Spleen (tissue), 11 donors: ENCODE data around the gene MEST. TPM values are rescaled to one million over a fixed set of nuclear protein-coding genes. Genes with fewer than 3 reads are reported as not detected.

Source experiments
- DNase-seq: peaks from one replicate; pipeline ENCODE4 v3.0.0-alpha.2; 2020
- H3K27ac ChIP-seq, 8 donors: fragments of 200-600 bp; sonication (generic) in 7 of 8; 1 replicate in 4 of 8; 2 replicates in 4 of 8; pipeline versions ENCODE4 v1.5.0 to v1.8.0; 2016 to 2021; ENCODE audit warnings: inconsistent platforms in 4 of 8, mild to moderate bottlenecking in 4 of 8, moderate library complexity in 1 of 8
- H3K27me3 ChIP-seq, 7 donors: fragments of 200-600 bp; sonication (generic) in 6 of 7; replicated peaks in 1 of 7; 1 replicate in 4 of 7; 2 replicates in 3 of 7; pipeline versions ENCODE4 v1.5.0 to v1.8.0; 2016 to 2021; ENCODE audit warnings: inconsistent platforms in 3 of 7, mild to moderate bottlenecking in 1 of 7
- H3K36me3 ChIP-seq, 6 donors: fragments of 200-600 bp; sonication (generic) in 5 of 6; 1 replicate in 4 of 6; 2 replicates in 2 of 6; pipeline versions ENCODE4 v1.5.0 to v1.8.0; 2016 to 2021; ENCODE audit warnings: inconsistent platforms in 2 of 6
- H3K4me1 ChIP-seq, 6 donors: fragments of 200-600 bp; sonication (generic) in 5 of 6; 1 replicate in 3 of 6; 2 replicates in 3 of 6; pipeline versions ENCODE4 v1.5.0 to v1.8.0; 2016 to 2021; ENCODE audit warnings: inconsistent platforms in 3 of 6
- H3K4me3 ChIP-seq, 8 donors: fragments of 200-600 bp; sonication (generic) in 7 of 8; 1 replicate in 4 of 8; 2 replicates in 4 of 8; pipeline versions ENCODE4 v1.5.0 to v1.8.0; 2016 to 2021; ENCODE audit warnings: inconsistent platforms in 4 of 8, mild to moderate bottlenecking in 4 of 8, moderate library complexity in 2 of 8
- H3K9me3 ChIP-seq, 8 donors: fragments of 200-600 bp; sonication (generic) in 7 of 8; 1 replicate in 4 of 8; 2 replicates in 4 of 8; pipeline versions ENCODE4 v1.5.0 to v1.8.0; 2016 to 2021; ENCODE audit warnings: inconsistent platforms in 4 of 8
- POLR2A ChIP-seq, 3 donors: fragments of 450-650 bp; IDR thresholded peaks; one replicate each; pipeline ENCODE4 v1.5.1; 2017; ENCODE audit warnings: antibody characterized with exemption in 3 of 3, mild to moderate bottlenecking in 1 of 3
- POLR2AphosphoS5 ChIP-seq, 3 donors: sonication (generic); formaldehyde crosslinking; IDR thresholded peaks; one replicate each; pipeline ENCODE4 v1.5.1; 2017; ENCODE audit warnings: antibody characterized with exemption in 3 of 3
- WGBS, 5 donors: extraction: QIAGEN DNeasy Blood & Tissue Kit in 3 of 5; methylation state at CpG; one replicate each; pipeline versions ENCODE4 v1.1.5 to v1.1.7; 2013 to 2018; 5-methylcytosine and 5-hydroxymethylcytosine counted together
- intact Hi-C: fragments of 100-400 bp; cut with DNase I; formaldehyde crosslinking; loops from one replicate; pipeline ENCODE4 v1.15.0; 2023; ENCODE audit warnings: low total_unique reads
- polyA plus RNA-seq, 3 donors: library from polyadenylated mRNA; stranded (reverse); fragments of 200-250 nt; gene quantifications; one replicate each; pipeline ENCODE4 v1.2.1, GENCODE V29; 2013
- total RNA-seq, 7 donors: library from RNA; depleted of rRNA in 3 of 7; stranded (reverse); fragments of >200 nt in 3 of 7; fragmentation: NEBNext Ultra II Directional in 4 of 7; extraction: Animal tissue kit (Norgen Biotek cat#: 25700) in 4 of 7; gene quantifications; one replicate each; pipeline versions ENCODE4 v1.1.0 to v1.2.1, GENCODE V29; 2016 to 2021
- TF ChIP-seq, protein P1 (sequence below), 11 experiments: fragments of 200-600 bp in 7 of 11; fragments of 450-650 bp in 4 of 11; sonication (generic) in 4 of 11; IDR thresholded peaks in 8 of 11; conservative IDR thresholded peaks in 3 of 11; 1 replicate in 7 of 11; 2 replicates in 4 of 11; pipeline versions ENCODE4 v1.4.0 to v1.8.0; 2016 to 2021; ENCODE audit warnings: antibody characterized with exemption in 11 of 11, inconsistent platforms in 4 of 11, mild to moderate bottlenecking in 1 of 11
- donor health status: healthy with polysubstance abuse.
- donor health status: DM: no; HTN: no; CAD: no; lungs with moderate emphysema.
- donor health status: DM: no; HTN: no; CAD: no.
- donor health status: Bipolar disorder and iron deficiency.
- donor health status: healthy.
- donor health status: DM: no; HTN: no; CAD: no.
- donor health status: DM: yes; HTN: yes; CAD: no.

The MEST gene
- total and polyA plus RNA-seq, 10 donors = 11.2 to 198 (median 98.2) TPM

DNA sequence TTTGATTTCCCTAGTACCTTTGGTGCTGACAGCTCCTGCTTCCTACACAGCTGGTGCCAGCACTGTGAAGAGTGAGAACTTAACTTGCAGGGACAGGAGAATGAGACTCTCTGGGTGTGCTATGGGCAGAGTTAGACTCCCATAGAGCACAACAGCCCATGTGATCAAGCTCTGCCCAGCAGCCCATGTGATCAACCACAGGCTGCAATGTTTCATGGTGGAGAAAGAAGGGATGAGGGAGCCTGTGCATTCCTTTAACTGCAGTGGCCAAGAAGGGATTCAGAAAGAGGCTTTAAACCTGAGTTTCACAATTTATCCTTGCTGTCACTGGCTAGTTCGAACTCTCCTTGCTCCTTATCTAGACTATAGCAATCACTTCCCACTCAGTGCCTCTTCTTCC is 10.0 kb upstream of the MEST start:
- Histone ChIP-seq H3K4me1 (peaks cover 0 to 16% (median 12%) of the 10 kb centered on the region in 6 donors), H3K4me3 (no peak overlapping the region), H3K27me3 (peaks cover 0 to 19% (median 0%) of the 10 kb centered on the region in 7 donors), H3K36me3 (no peaks in the 10 kb centered on the region), H3K27ac (no peak overlapping the region), H3K9me3 (peaks cover 0 to 14% (median 7%) of the 10 kb centered on the region in 8 donors)
- TF ChIP-seq, protein P1, sequence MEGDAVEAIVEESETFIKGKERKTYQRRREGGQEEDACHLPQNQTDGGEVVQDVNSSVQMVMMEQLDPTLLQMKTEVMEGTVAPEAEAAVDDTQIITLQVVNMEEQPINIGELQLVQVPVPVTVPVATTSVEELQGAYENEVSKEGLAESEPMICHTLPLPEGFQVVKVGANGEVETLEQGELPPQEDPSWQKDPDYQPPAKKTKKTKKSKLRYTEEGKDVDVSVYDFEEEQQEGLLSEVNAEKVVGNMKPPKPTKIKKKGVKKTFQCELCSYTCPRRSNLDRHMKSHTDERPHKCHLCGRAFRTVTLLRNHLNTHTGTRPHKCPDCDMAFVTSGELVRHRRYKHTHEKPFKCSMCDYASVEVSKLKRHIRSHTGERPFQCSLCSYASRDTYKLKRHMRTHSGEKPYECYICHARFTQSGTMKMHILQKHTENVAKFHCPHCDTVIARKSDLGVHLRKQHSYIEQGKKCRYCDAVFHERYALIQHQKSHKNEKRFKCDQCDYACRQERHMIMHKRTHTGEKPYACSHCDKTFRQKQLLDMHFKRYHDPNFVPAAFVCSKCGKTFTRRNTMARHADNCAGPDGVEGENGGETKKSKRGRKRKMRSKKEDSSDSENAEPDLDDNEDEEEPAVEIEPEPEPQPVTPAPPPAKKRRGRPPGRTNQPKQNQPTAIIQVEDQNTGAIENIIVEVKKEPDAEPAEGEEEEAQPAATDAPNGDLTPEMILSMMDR (IDR thresholded peaks at IDR 0.05 in 8 of 11, conservative IDR thresholded peaks at IDR 0.05 in 3 of 11) = no peak
- TF ChIP-seq POLR2A (IDR thresholded peaks at IDR 0.05) (no peak), POLR2AphosphoS5 (IDR thresholded peaks at IDR 0.05) (no peak)
- WGBS, 5 donors = 79 to 96% (median 88%) methylated on average over 1 of the region's 1 CpG
- DNase-seq = no peak
- intact Hi-C loops = no loop called here

DNA sequence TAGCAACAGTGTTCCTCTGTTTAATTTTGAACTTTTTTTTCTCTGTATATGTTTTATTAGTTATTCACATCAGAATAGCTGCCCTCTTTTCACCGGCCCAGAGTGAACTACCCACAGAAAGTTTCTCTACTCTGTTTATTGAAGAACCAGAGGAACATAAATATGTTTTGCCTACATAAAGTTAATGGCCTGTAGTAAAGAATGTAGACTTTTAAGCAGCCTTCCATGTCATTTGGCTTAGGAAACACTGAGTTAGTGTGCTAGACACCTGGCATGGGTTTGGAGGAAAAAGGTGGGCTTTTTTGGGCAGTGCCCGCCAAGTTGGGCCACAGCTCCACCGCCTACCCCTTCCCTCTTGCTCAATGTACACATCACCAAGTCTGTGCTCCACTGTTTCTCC is 8.9 kb upstream of the MEST start:
- TF ChIP-seq POLR2A (IDR thresholded peaks at IDR 0.05) (no peak), POLR2AphosphoS5 (IDR thresholded peaks at IDR 0.05) (no peak)
- TF ChIP-seq, protein P1 (IDR thresholded peaks at IDR 0.05 in 8 of 11, conservative IDR thresholded peaks at IDR 0.05 in 3 of 11) = no peak
- 78 to 99% (median 95%) methylated on average over 3 of the region's 3 CpGs for WGBS, 5 donors
- Histone ChIP-seq H3K27me3 (peaks cover 0 to 22% (median 0%) of the 10 kb centered on the region in 7 donors), H3K27ac (no peak overlapping the region), H3K4me3 (no peak overlapping the region), H3K4me1 (peaks cover 0 to 24% (median 14%) of the 10 kb centered on the region in 6 donors), H3K36me3 (no peaks in the 10 kb centered on the region), H3K9me3 (peaks cover 0 to 6% (median 5%) of the 10 kb centered on the region in 8 donors)
- no peak for DNase-seq
- intact Hi-C loops = no loop called here

DNA sequence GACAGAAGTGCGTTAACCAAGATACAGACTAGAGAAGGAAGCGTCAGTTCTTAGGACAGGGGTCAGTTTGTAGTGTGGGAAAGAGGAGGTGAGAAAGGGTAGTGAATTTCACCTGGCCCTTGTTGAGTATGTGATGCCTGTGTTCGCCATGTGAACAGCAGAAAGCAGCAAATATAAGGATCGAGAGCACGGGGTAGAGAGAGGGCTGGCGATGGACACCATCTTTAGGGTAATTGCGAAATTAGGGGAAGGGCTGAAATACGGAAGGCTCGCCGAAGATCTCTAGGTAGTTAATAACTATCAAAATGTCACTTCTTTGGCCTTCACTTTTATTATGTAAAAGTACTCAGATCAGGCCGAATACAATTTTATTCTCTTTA is 6.2 kb upstream of the MEST start:
- Histone ChIP-seq H3K4me3 (peak overlapping the region in 7 of 8 donors; percentile 48 to 78 (median 51)), H3K9me3 (no peaks in the 10 kb centered on the region), H3K36me3 (no peaks in the 10 kb centered on the region), H3K27ac (peak overlapping the region in 5 of 8 donors; percentile 49 to 80 (median 75)), H3K4me1 (peaks cover 3 to 46% (median 18%) of the 10 kb centered on the region in 6 donors), H3K27me3 (peaks cover 0 to 30% (median 0%) of the 10 kb centered on the region in 7 donors)
- TF ChIP-seq POLR2AphosphoS5 (IDR thresholded peaks at IDR 0.05) (no peak), POLR2A (IDR thresholded peaks at IDR 0.05) (no peak)
- TF ChIP-seq, protein P1 (IDR thresholded peaks at IDR 0.05 in 8 of 11, conservative IDR thresholded peaks at IDR 0.05 in 3 of 11) = no peak
- DNase-seq = no peak
- 67 to 73% (median 72%) methylated on average over 11 of the region's 11 CpGs for WGBS, 5 donors
- intact Hi-C loops = no loop called here

DNA sequence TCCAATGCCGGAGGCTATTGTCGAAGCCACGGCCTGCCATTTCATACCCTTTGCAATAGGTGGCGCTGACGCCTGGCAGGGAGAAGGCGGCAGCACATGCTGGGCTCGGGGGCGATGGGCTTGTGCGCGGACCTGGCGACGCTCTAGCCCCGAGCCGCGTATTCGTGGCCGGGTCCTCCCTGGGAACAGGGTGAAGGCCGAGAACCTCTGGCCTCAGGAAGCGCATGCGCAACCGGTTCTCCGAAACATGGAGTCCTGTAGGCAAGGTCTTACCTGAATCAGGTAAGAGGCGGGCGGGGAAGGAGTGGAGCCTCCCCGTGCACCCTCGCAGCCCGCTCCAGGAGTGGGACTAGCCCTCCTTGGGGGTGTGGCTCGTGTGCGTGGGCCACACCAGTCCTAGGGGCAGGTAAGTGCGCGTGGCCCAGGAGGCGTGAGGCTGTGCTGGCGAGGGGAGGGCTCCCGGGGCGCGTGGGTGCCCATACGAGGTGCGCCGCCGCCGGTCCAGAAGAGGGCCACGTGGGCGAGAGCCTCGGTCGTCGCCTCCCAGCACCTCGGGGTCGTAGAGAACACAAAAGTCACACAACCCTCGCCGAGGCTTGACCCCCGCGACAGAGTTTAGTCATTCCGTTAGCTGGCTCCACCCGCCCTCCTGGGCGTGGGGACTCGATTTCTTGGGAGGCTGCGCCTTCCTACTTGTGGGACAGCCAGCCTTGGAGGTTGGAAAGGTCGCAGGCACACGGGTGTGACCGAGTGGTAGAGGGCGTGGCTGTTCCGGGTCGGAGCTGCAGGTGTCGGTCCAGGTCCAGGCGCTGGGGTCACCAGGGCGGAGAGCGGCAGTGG is 5.6 kb upstream of the MEST start:
- Histone ChIP-seq H3K9me3 (no peaks in the 10 kb centered on the region), H3K36me3 (no peaks in the 10 kb centered on the region), H3K27ac (peak overlapping the region; percentile 41 to 80 (median 60)), H3K27me3 (peaks cover 0 to 36% (median 3%) of the 10 kb centered on the region in 7 donors), H3K4me1 (peaks cover 7 to 52% (median 24%) of the 10 kb centered on the region in 6 donors), H3K4me3 (peak overlapping the region; percentile 48 to 78 (median 50))
- TF ChIP-seq POLR2A (IDR thresholded peaks at IDR 0.05) (no peak), POLR2AphosphoS5 (IDR thresholded peaks at IDR 0.05) (peak; percentile 50 to 80 (median 74))
- TF ChIP-seq, protein P1 (IDR thresholded peaks at IDR 0.05 in 8 of 11, conservative IDR thresholded peaks at IDR 0.05 in 3 of 11) = peak; percentile 54 to 86 (median 74)
- intact Hi-C loops = no loop called here
- 3 to 6% (median 4%) methylated on average over 40 to 67 of the region's 67 CpGs for WGBS, 5 donors
- peak; percentile 90 for DNase-seq
